Ovary (tissue), 9 donors: ENCODE measurements around the gene CPTP. TPM values are rescaled to one million over a fixed set of nuclear protein-coding genes. Genes with fewer than 3 reads are reported as not detected.

Experiments used
- DNase-seq, 5 donors: peaks; one replicate each; pipeline ENCODE4 v3.0.0-alpha.2; 2019 to 2020
- H3K27ac ChIP-seq, 2 donors: fragments of 200-600 bp; one replicate each; pipeline versions ENCODE4 v1.5.1 to v1.8.0; 2019 to 2022
- H3K27me3 ChIP-seq: fragments of 200-600 bp; one replicate; pipeline ENCODE4 v1.8.0; 2022
- H3K36me3 ChIP-seq: fragments of 200-600 bp; sonication (generic); one replicate; pipeline ENCODE4 v1.5.1; 2019
- H3K4me1 ChIP-seq: one replicate; pipeline ENCODE4 v1.8.1; 2013; ENCODE audit warnings: mild to moderate bottlenecking, moderate library complexity; ENCODE audit not compliant: insufficient read depth
- H3K4me3 ChIP-seq: fragments of 200-600 bp; sonication (generic); one replicate; pipeline ENCODE4 v1.5.1; 2017
- H3K9me3 ChIP-seq, 2 donors: fragments of 200-600 bp in 1 of 2; sonication (generic) in 1 of 2; one replicate each; pipeline versions ENCODE4 v1.5.1 to v1.8.1; 2013 to 2019; ENCODE audit warnings: mild to moderate bottlenecking in 1 of 2, moderate library complexity in 1 of 2
- EP300 ChIP-seq: sonication (generic); formaldehyde crosslinking; IDR thresholded peaks from one replicate; pipeline ENCODE4 v1.6.1; 2017; ENCODE audit warnings: antibody characterized with exemption
- POLR2A ChIP-seq: fragments of 450-650 bp; IDR thresholded peaks from one replicate; pipeline ENCODE4 v1.6.1; 2017; ENCODE audit warnings: antibody characterized with exemption, mild to moderate bottlenecking, moderate library complexity
- whole genome bisulfite sequencing, 3 donors: extraction: QIAGEN DNeasy Blood & Tissue Kit in 1 of 3; methylation state at CpG; one replicate each; pipeline versions ENCODE4 v1.1.5 to v1.1.7; 2013 to 2017; 5-methylcytosine and 5-hydroxymethylcytosine counted together
- intact Hi-C, 4 donors: fragments of 100-400 bp; cut with DNase I; formaldehyde crosslinking; loops; one replicate each; pipeline versions ENCODE4 v1.11.0 to v1.15.1; 2022 to 2023
- polyA plus RNA-seq, 2 donors: library from polyadenylated mRNA; stranded (reverse); fragments of 200-250 nt in 1 of 2; fragments of 350-450 nt in 1 of 2; fragmentation: Illumina TruSeq in 1 of 2; extraction: RNeasy Lipid Tissue Mini Kit (QIAGEN cat#74804) in 1 of 2; gene quantifications; one replicate each; pipeline ENCODE4 v1.2.3, GENCODE V29; 2013 to 2014
- total RNA-seq, 7 donors: library from RNA; depleted of rRNA in 2 of 7; stranded (reverse); fragments of >200 nt in 2 of 7; fragmentation: NEBNext Ultra II Directional in 3 of 7; extraction: Animal tissue kit (Norgen Biotek cat#: 25700) in 3 of 7; gene quantifications; one replicate each; pipeline versions ENCODE4 v1.1.0 to v1.2.4, GENCODE V29; 2016 to 2023
- TF ChIP-seq, protein P1 (sequence below), 3 donors: fragments of 450-650 bp in 2 of 3; fragments of 200-600 bp in 1 of 3; IDR thresholded peaks; one replicate each; pipeline versions ENCODE4 v1.5.1 to v1.8.0; 2016 to 2022; ENCODE audit warnings: antibody characterized with exemption in 3 of 3, mild to moderate bottlenecking in 1 of 3
- donor health status: DM: no; HTN: no; CAD: no; lungs with moderate emphysema.
- donor health status: DM: no; HTN: no; CAD: no.
- donor health status: Bipolar disorder and iron deficiency.
- donor health status: DM: yes; HTN: yes; CAD: no.
- donor health status: DM: no; HTN: no; CAD: no.
- donor health status: DM: yes; HTN: yes; CAD: no.

CPTP gene
- total and polyA plus RNA-seq, 9 donors, result 2.4 to 21.0 (median 14.8) TPM

DNA sequence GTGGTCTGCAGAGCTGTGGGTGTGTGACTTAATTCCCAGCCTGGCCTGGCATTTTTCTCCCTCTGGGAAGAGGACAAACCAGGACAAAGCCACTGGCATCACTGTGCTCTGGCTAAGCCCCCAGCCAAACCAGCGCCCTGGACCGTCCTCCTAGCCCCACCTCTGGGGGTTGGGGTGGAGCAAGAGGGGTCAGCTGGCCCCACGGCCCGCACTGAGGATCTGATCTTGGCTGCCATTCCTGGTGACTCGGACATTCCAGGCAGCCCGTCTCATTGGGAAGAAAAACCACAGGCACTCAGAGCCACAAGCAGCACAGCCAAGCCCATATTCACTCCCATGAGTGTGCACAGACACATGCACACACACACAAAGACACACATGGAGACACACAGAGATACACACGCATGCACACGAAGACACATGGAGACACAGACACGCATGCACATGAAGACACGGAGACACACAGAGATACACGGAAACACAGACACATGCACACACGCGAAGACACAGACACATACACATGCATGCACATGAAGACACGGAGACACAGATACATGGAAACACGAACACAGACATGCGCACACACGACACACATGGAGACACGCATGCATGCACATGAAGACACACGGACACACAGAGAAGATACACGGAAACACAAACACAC lies 36.0 kb downstream of the CPTP start:
- Histone ChIP-seq H3K27me3 (no peaks in the 10 kb centered on the region), H3K27ac (peak overlapping the region; percentile 88 to 92), H3K9me3 (no peaks in the 10 kb centered on the region), H3K36me3 (no peaks in the 10 kb centered on the region), H3K4me1 (peaks cover 12% of the 10 kb centered on the region), H3K4me3 (no peak overlapping the region)
- 60 to 67% (median 66%) methylated on average over 20 of the region's 20 CpGs for WGBS, 3 donors
- intact Hi-C loops, result no loop called here
- TF ChIP-seq, protein P1, sequence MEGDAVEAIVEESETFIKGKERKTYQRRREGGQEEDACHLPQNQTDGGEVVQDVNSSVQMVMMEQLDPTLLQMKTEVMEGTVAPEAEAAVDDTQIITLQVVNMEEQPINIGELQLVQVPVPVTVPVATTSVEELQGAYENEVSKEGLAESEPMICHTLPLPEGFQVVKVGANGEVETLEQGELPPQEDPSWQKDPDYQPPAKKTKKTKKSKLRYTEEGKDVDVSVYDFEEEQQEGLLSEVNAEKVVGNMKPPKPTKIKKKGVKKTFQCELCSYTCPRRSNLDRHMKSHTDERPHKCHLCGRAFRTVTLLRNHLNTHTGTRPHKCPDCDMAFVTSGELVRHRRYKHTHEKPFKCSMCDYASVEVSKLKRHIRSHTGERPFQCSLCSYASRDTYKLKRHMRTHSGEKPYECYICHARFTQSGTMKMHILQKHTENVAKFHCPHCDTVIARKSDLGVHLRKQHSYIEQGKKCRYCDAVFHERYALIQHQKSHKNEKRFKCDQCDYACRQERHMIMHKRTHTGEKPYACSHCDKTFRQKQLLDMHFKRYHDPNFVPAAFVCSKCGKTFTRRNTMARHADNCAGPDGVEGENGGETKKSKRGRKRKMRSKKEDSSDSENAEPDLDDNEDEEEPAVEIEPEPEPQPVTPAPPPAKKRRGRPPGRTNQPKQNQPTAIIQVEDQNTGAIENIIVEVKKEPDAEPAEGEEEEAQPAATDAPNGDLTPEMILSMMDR (IDR thresholded peaks at IDR 0.05), result no peak
- TF ChIP-seq EP300 (no peak), POLR2A (no peak)
- DNase-seq, result peak; percentile 35 to 70 (median 42)

DNA sequence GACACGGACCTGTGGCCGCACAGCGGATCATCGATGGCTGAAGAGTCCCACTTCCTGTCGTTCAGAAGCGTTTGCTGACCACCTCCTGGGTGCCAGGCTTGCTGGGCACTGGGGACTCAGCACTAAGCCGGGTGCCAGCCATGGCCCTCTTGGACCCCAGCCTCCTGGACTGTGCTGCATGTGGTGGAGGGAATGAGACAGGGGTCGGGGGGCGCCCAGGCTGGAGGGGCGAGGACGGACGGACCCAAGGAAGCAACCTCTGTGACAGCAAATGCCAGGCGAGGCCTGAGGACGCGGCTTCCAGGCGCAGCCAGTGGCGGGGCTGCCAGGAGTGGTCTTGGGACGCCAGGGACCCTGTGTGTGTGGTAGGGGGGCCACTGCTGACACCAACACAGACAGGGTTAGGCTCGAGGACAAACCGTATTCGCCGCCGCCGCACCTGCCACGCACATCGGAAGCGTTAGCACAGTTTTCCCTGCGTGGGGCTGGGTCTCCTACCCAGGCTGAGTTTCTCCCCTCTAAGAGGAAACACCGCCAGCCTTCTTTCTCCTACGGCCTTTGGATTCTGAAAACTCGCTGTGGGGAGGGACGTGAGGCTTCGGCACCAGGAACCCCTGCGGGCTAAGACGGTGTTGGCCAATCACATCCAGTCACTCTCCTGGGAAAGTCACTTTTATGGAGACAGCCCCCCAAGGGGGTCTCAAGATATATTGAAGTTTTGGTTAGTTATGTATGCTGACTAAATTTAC lies 36.8 kb downstream of the CPTP start:
- Histone ChIP-seq H3K4me1 (peaks cover 12% of the 10 kb centered on the region), H3K36me3 (no peaks in the 10 kb centered on the region), H3K9me3 (no peaks in the 10 kb centered on the region), H3K27ac (no peak overlapping the region), H3K27me3 (no peaks in the 10 kb centered on the region), H3K4me3 (no peak overlapping the region)
- TF ChIP-seq, protein P1 (IDR thresholded peaks at IDR 0.05), result no peak
- TF ChIP-seq EP300 (no peak), POLR2A (no peak)
- intact Hi-C loops, result no loop called here
- DNase-seq, result peak in 2 of 5 donors; percentile 32 to 39
- 78 to 83% (median 83%) methylated on average over 34 to 35 of the region's 35 CpGs for WGBS, 3 donors

DNA sequence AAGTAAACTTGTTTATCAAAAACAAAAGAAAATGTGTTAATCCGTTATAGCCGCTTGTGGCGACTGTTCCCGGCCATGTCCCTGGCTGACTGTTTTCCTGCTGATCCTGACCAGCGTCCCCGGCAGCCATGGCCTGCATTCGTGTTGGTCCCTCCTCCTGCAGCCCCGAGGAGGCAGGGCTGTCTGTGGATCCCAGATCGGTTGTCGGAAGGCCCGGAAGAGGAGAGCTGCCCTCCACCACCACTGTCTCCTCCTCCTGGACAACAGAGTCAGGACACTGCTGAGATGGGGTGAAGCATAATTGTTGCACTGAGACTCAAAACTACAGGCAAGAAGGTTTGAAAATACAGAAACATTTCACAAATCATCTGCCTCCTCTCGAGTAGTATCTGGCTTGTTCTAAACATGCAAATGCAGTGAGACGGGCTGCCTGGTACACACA lies 37.4 kb downstream of the CPTP start:
- Histone ChIP-seq H3K27me3 (no peaks in the 10 kb centered on the region), H3K4me3 (no peak overlapping the region), H3K9me3 (no peaks in the 10 kb centered on the region), H3K36me3 (no peaks in the 10 kb centered on the region), H3K4me1 (peaks cover 8% of the 10 kb centered on the region), H3K27ac (no peak overlapping the region)
- TF ChIP-seq POLR2A, result no peak
- intact Hi-C loops, result no loop called here
- WGBS, 3 donors, result 14 to 24% (median 20%) methylated on average over 13 of the region's 13 CpGs
- peak in 2 of 5 donors; percentile 26 to 38 for DNase-seq

DNA sequence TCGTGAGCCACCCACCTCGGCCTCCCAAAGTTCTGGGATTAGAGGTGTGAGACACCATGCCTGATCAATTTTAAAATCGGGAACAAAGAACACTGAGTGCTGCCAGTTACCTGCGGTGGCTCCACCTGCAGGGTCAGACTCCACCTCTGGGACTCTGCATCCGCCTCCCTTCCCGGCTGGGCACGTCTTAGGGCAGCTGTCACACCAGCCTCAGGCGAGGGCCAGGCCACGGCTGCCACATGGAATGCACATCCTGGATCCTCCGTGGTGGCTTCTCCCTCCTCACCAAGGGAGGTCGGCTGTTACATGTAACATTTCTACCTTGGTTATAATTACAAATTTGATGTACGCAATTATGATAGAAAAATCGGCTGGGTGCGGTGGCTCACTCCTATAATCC lies 39.7 kb downstream of the CPTP start:
- Histone ChIP-seq H3K27me3 (no peaks in the 10 kb centered on the region), H3K9me3 (no peaks in the 10 kb centered on the region), H3K4me3 (no peak overlapping the region), H3K27ac (no peak overlapping the region), H3K4me1 (peaks cover 2% of the 10 kb centered on the region), H3K36me3 (no peaks in the 10 kb centered on the region)
- no peak for DNase-seq
- TF ChIP-seq EP300 (no peak), POLR2A (no peak)
- TF ChIP-seq, protein P1 (IDR thresholded peaks at IDR 0.05), result no peak
- 78 to 84% (median 83%) methylated on average over 14 of the region's 14 CpGs for WGBS, 3 donors
- intact Hi-C loops, result no loop called here
